Parietal lobe (tissue), 1 donor: ENCODE data around the gene SARS1. TPM values are rescaled to one million over a fixed set of nuclear protein-coding genes. Genes with fewer than 3 reads are reported as not detected.

Experiments used
- total RNA-seq: library from RNA; depleted of rRNA; stranded (reverse); fragments of >200 nt; gene quantifications from one replicate; pipeline ENCODE4 v1.2.3, GENCODE V29; 2014

The SARS1 gene
- total RNA-seq, result 164 TPM

GRCh38 chr1:109213824-109214693 is at the start of gene SARS1:
SARS1 (plus strand) TSS chr1:109213918; CDS start chr1:109213993, 75 bp downstream.

DNA sequence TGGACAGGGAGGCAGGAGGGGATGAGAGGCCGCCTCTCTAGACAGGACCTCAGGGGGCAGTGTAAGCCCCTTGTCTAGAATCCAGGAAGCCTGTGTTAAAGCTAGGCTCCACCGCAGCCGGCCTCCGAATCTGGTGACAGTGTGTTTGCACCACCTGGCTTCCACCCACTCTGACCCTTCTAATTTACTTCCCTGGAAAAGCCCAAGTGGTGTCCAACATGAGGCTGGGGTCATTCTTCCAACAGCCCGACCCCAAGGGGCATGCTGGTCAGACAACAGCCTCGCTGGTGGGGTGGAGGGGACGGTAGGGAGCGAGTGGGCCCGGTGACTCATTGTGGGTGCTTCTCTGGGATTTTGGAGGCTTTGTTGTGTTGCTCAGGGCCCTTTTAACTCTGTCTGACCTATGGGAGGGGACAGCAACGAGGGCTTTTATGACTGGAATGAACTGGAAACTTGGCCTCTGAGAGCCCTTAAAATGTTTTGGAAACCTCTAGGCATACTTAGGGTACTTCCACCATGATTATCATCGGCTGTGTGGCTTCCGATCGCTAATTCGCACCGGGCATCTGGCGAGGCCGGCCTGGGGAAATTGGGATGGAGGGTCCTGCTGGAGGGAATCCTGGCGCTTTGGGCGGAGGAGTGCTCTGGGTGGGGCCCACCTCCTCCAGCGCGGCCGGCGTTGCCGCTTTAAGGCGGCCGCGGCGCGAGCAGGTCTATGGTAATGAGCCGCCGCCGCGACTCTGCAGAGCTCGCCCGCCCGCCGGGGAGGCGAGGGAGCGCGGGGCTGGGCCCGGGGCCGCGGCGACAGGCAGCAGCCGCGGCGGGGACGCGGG is 35.3 kb downstream of the SARS1 start, which contains the start of gene CELSR2:
CELSR2 (plus strand) TSS at position 743 of the 833 bp plus-strand sequence. CDS start 541 bp downstream, outside the sequence.

GRCh38 chr1:109282952-109283747 is 69.4 kb downstream of the SARS1 start, which contains the start of gene PSRC1:
PSRC1 (minus strand) TSS chr1:109283145.

Other genes with a start within 250 kb of the SARS1 start
- 211 TPM for gene WDR47, start 171.8 kb upstream of the SARS1 start, total RNA-seq
- gene TAF13, start 137.9 kb upstream of the SARS1 start, total RNA-seq, result 35.4 TPM
- gene TMEM167B, start 123.2 kb upstream of the SARS1 start, total RNA-seq, result 31.3 TPM
- gene ELAPOR1, start 99.8 kb upstream of the SARS1 start, total RNA-seq, result 44.8 TPM
- gene CELSR2, start 35.6 kb downstream of the SARS1 start, total RNA-seq, result 82.6 TPM
- 14.1 TPM for gene PSRC1, start 69.2 kb downstream of the SARS1 start, total RNA-seq
- 0.63 TPM for gene MYBPHL, start 93.1 kb downstream of the SARS1 start, total RNA-seq
- gene SORT1, start 184.0 kb downstream of the SARS1 start, total RNA-seq, result 82.9 TPM
- gene PSMA5, start 212.5 kb downstream of the SARS1 start, total RNA-seq, result 37.2 TPM